Astrocyte (in vitro differentiated cells and primary cell): ENCODE measurements around the gene ABCA6. TPM values are rescaled to one million over a fixed set of nuclear protein-coding genes. Genes with fewer than 3 reads are reported as not detected.
A peak's percentile ranks its signal among the peaks of the same experiment; 100 is the strongest.

ENCODE experiments used
- DNase-seq: peaks from one replicate; pipeline ENCODE4 v3.0.0-alpha.2; 2010; ENCODE audit warnings: low read depth
- FAIRE-seq: peaks from 2 replicates; lab custom pipeline; 2011; peaks lifted over from hg19 to GRCh38; lab: Jason Lieb, UNC
- H2AFZ ChIP-seq: 2 replicates; pipeline ENCODE4 v1.6.0; 2012; ENCODE audit warnings: low read depth, low read length, inconsistent platforms
- H3K27ac ChIP-seq: 2 replicates; pipeline ENCODE4 v1.5.1; 2011; ENCODE audit warnings: low read depth, low read length, inconsistent platforms
- H3K27me3 ChIP-seq: 2 replicates; pipeline ENCODE4 v1.6.0; 2011; ENCODE audit warnings: low read length, inconsistent platforms; ENCODE audit not compliant: insufficient read depth
- H3K36me3 ChIP-seq: 2 replicates; pipeline ENCODE4 v1.5.1; 2011; ENCODE audit warnings: low read length, inconsistent platforms; ENCODE audit not compliant: insufficient read depth
- H3K4me1 ChIP-seq: 2 replicates; pipeline ENCODE4 v1.5.1; 2011; ENCODE audit warnings: low read length, inconsistent platforms; ENCODE audit not compliant: insufficient read depth
- H3K4me2 ChIP-seq: 2 replicates; pipeline ENCODE4 v1.6.0; 2012; ENCODE audit warnings: low read length, inconsistent platforms
- H3K4me3 ChIP-seq: 2 replicates; pipeline ENCODE4 v1.5.1; 2011; ENCODE audit warnings: low read depth, mild to moderate bottlenecking, low read length, inconsistent platforms; ENCODE audit not compliant: insufficient read depth
- H3K79me2 ChIP-seq: 2 replicates; pipeline ENCODE4 v1.6.0; 2012; ENCODE audit warnings: mild to moderate bottlenecking, low read length, inconsistent platforms; ENCODE audit not compliant: insufficient read depth
- H3K9ac ChIP-seq: 2 replicates; pipeline ENCODE4 v1.6.0; 2012; ENCODE audit warnings: mild to moderate bottlenecking, low read length, inconsistent platforms
- H3K9me3 ChIP-seq: 2 replicates; pipeline ENCODE4 v1.5.1; 2012; ENCODE audit warnings: low read depth, mild to moderate bottlenecking, low read length, inconsistent platforms; ENCODE audit not compliant: insufficient read depth
- H4K20me1 ChIP-seq: 2 replicates; pipeline ENCODE4 v1.6.0; 2012; ENCODE audit warnings: low read length, inconsistent platforms; ENCODE audit not compliant: insufficient read depth
- H3K27ac Mint-ChIP-seq: one replicate; pipeline ENCODE4 v1.8.0; 2021; ENCODE audit warnings: mild to moderate bottlenecking, mixed read lengths; ENCODE audit not compliant: unreplicated experiment
- H3K27me3 Mint-ChIP-seq: one replicate; pipeline ENCODE4 v1.8.0; 2021; ENCODE audit warnings: low read depth, mixed read lengths; ENCODE audit not compliant: unreplicated experiment
- H3K36me3 Mint-ChIP-seq: one replicate; pipeline ENCODE4 v1.8.0; 2021; ENCODE audit warnings: low read depth, mixed read lengths; ENCODE audit not compliant: unreplicated experiment
- H3K4me1 Mint-ChIP-seq: one replicate; pipeline ENCODE4 v1.8.0; 2021; ENCODE audit warnings: low read depth, mixed read lengths; ENCODE audit not compliant: unreplicated experiment
- H3K4me3 Mint-ChIP-seq: one replicate; pipeline ENCODE4 v1.8.0; 2021; ENCODE audit warnings: mild to moderate bottlenecking, moderate library complexity, mixed read lengths; ENCODE audit not compliant: unreplicated experiment
- H3K9me3 Mint-ChIP-seq: one replicate; pipeline ENCODE4 v1.8.0; 2021; ENCODE audit warnings: mild to moderate bottlenecking, mixed read lengths; ENCODE audit not compliant: unreplicated experiment
- CTCF ChIP-seq: IDR thresholded peaks from 2 replicates; pipeline ENCODE4 v1.5.1; 2011; ENCODE audit warnings: low read depth, mild to moderate bottlenecking, inconsistent platforms, low read length, moderate library complexity; ENCODE audit not compliant: insufficient read depth
- EZH2 ChIP-seq: IDR thresholded peaks from 2 replicates; pipeline ENCODE4 v1.6.1; 2012; ENCODE audit warnings: mild to moderate bottlenecking, low read length, inconsistent platforms; ENCODE audit not compliant: insufficient read depth
- total RNA-seq: library from RNA; stranded (reverse); gene quantifications from 2 replicates; pipeline ENCODE4 v1.2.1, GENCODE V29; 2021

ABCA6 gene
- total RNA-seq, 1 donor from 2014 or later, result not detected

- H3K4me3 ChIP-seq, result no peak overlapping the region
- H3K27me3 ChIP-seq, result no peaks in the 10 kb centered on the region
- H3K9ac ChIP-seq, result no peak overlapping the region
- FAIRE-seq (no peak), DNase-seq (no peak)
- no peaks in the 10 kb centered on the region for H3K4me1 Mint-ChIP-seq
- no peak overlapping the region for H3K4me2 ChIP-seq
- peaks cover 2% of the 10 kb centered on the region for H3K9me3 Mint-ChIP-seq
- H3K4me3 Mint-ChIP-seq, result no peak overlapping the region
- H3K4me1 ChIP-seq, result no peaks in the 10 kb centered on the region
- H4K20me1 ChIP-seq, result no peaks in the 10 kb centered on the region
- H3K36me3 Mint-ChIP-seq, result no peaks in the 10 kb centered on the region
- TF ChIP-seq EZH2, result no peak
- no peak for TF ChIP-seq CTCF
- H2AFZ ChIP-seq, result no peak overlapping the region
- H3K36me3 ChIP-seq, result no peaks in the 10 kb centered on the region
- H3K27ac ChIP-seq, result no peak overlapping the region
- no peaks in the 10 kb centered on the region for H3K9me3 ChIP-seq
- H3K27me3 Mint-ChIP-seq, result no peaks in the 10 kb centered on the region
- no peak overlapping the region for H3K27ac Mint-ChIP-seq
- no peaks in the 10 kb centered on the region for H3K79me2 ChIP-seq
Measured at GRCh38 chr17:69143683-69144231, 2.1 kb upstream of the ABCA6 start.

GRCh38 chr17:69143151-69143550 is 1.5 kb upstream of the ABCA6 start:
- Histone ChIP-seq H2AFZ (no peak overlapping the region), H4K20me1 (no peaks in the 10 kb centered on the region), H3K4me2 (no peak overlapping the region), H3K79me2 (no peaks in the 10 kb centered on the region), H3K4me3 (no peak overlapping the region), H3K4me1 (no peaks in the 10 kb centered on the region), H3K27me3 (no peaks in the 10 kb centered on the region), H3K36me3 (no peaks in the 10 kb centered on the region), H3K9ac (no peak overlapping the region), H3K9me3 (no peaks in the 10 kb centered on the region), H3K27ac (no peak overlapping the region)
- TF ChIP-seq CTCF (no peak), EZH2 (no peak)
- Mint-ChIP-seq H3K27me3 (no peaks in the 10 kb centered on the region), H3K36me3 (no peaks in the 10 kb centered on the region), H3K9me3 (peaks cover 2% of the 10 kb centered on the region), H3K4me1 (no peaks in the 10 kb centered on the region), H3K27ac (no peak overlapping the region), H3K4me3 (no peak overlapping the region)
- DNase-seq (no peak), FAIRE-seq (no peak)

- H3K27me3 ChIP-seq, result no peaks in the 10 kb centered on the region
- FAIRE-seq (no peak), DNase-seq (peak; percentile 31)
- H3K9me3 Mint-ChIP-seq, result peaks cover 2% of the 10 kb centered on the region
- H3K79me2 ChIP-seq, result no peaks in the 10 kb centered on the region
- no peak overlapping the region for H3K4me3 ChIP-seq
- no peak for TF ChIP-seq CTCF
- no peak for TF ChIP-seq EZH2
- no peak overlapping the region for H3K9ac ChIP-seq
- H3K4me1 ChIP-seq, result no peaks in the 10 kb centered on the region
- no peak overlapping the region for H3K4me3 Mint-ChIP-seq
- H2AFZ ChIP-seq, result no peak overlapping the region
- H3K36me3 ChIP-seq, result no peaks in the 10 kb centered on the region
- no peaks in the 10 kb centered on the region for H4K20me1 ChIP-seq
- no peaks in the 10 kb centered on the region for H3K9me3 ChIP-seq
- H3K27ac ChIP-seq, result no peak overlapping the region
- H3K4me2 ChIP-seq, result no peak overlapping the region
- no peak overlapping the region for H3K27ac Mint-ChIP-seq
- H3K27me3 Mint-ChIP-seq, result no peaks in the 10 kb centered on the region
- H3K4me1 Mint-ChIP-seq, result no peaks in the 10 kb centered on the region
- no peaks in the 10 kb centered on the region for H3K36me3 Mint-ChIP-seq
Measured at GRCh38 chr17:69142175-69142802, 594 bp upstream of the ABCA6 start.
